Breast epithelium (tissue), 3 donors: ENCODE results near the gene ACOX3.

Source experiments
- CTCF ChIP-seq, 3 donors: fragments of 450-650 bp; IDR thresholded peaks; one replicate each; pipeline ENCODE4 v1.5.1; 2016 to 2017; ENCODE audit warnings: antibody characterized with exemption in 3 of 3, mild to moderate bottlenecking in 3 of 3, moderate library complexity in 3 of 3
- POLR2A ChIP-seq: fragments of 450-650 bp; IDR thresholded peaks from one replicate; pipeline ENCODE4 v1.6.1; 2016; ENCODE audit warnings: antibody characterized with exemption, mild to moderate bottlenecking, moderate library complexity
- POLR2AphosphoS5 ChIP-seq, 3 donors: sonication (generic); formaldehyde crosslinking; IDR thresholded peaks; one replicate each; pipeline ENCODE4 v1.6.1; 2017; ENCODE audit warnings: antibody characterized with exemption in 3 of 3

DNA sequence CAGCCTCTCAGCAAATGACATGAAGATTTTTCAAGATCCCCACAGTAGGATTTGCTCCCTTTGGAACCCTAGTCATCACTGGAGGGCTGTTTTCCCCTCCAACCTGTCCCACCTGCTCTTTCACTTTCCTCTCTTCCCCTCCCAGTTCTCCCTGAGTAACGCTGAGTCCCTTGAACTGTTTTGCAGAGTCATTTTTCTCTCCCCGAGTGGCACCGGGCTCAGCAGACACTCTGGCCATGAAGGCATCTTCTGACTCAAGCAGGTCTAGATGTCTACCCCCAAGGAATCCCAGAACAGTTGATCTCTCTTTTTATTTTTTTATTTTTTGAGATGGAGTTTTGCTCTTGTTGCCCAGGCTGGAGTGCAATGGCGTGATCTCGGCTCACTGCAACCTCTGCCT lies 118.8 kb downstream of the ACOX3 start:
- TF ChIP-seq CTCF (IDR thresholded peaks at IDR 0.05) (no peak), POLR2A (no peak), POLR2AphosphoS5 (IDR thresholded peaks at IDR 0.05) (no peak)
